Metanephros (tissue), 2 donors: Measurements from ENCODE around the gene RNF39. TPM values are rescaled to one million over a fixed set of nuclear protein-coding genes. Genes with fewer than 3 reads are reported as not detected.

Source experiments
- small RNA-seq: library from RNA; depleted of rRNA; stranded (forward); fragments of <200 nt; gene quantifications from one replicate; pipeline ENCODE3, GENCODE V24; 2014; ENCODE audit warnings: low replicate concordance
- total RNA-seq: library from RNA; depleted of rRNA; stranded (reverse); fragments of >200 nt; gene quantifications from one replicate; pipeline ENCODE4 v1.2.3, GENCODE V29; 2014

Gene RNF39
- not detected for total RNA-seq

GRCh38 chr6:30075094-30075789 is at the start of gene RNF39:
RNF39 (minus strand) TSS chr6:30075769; CDS start chr6:30075585, 184 bp downstream.

GRCh38 chr6:30113003-30113759 is 37.6 kb upstream of the RNF39 start, which contains the start of gene TRIM31:
TRIM31 (minus strand) TSS chr6:30113090; CDS start chr6:30112805, 285 bp downstream.

GRCh38 chr6:30066577-30067459 is 8.8 kb downstream of the RNF39 start, which contains the start of gene PPP1R11:
PPP1R11 (plus strand) TSS chr6:30067198; CDS start chr6:30067411, 213 bp downstream.

GRCh38 chr6:30061092-30061857 is 14.3 kb downstream of the RNF39 start, which contains the start of gene POLR1H:
POLR1H (plus strand) TSS chr6:30061265; CDS start chr6:30061525, 260 bp downstream.

Small RNA genes within 50 kb of the gene (small RNA-seq; reads per million reads assigned to genes)
- gene RF02218: not detected
- gene RF02219: not detected
- not detected for gene RF02220

Other genes starting within 250 kb of the RNF39 start
- gene HLA-G, start 247.9 kb downstream of the RNF39 start, total RNA-seq: not detected
- 233 TPM for gene HLA-A, start 133.2 kb downstream of the RNF39 start, total RNA-seq
- gene POLR1H, start 14.5 kb downstream of the RNF39 start, total RNA-seq: 36.4 TPM
- 17.8 TPM for gene PPP1R11, start 8.6 kb downstream of the RNF39 start, total RNA-seq
- gene TRIM31, start 37.3 kb upstream of the RNF39 start, total RNA-seq: not detected
- gene TRIM40, start 60.4 kb upstream of the RNF39 start, total RNA-seq: not detected
- 2.7 TPM for gene TRIM10, start 85.4 kb upstream of the RNF39 start, total RNA-seq
- 0.47 TPM for gene TRIM15, start 87.8 kb upstream of the RNF39 start, total RNA-seq
- 30.3 TPM for gene TRIM26, start 137.6 kb upstream of the RNF39 start, total RNA-seq